ENCODE data around the gene RFLNA.

Gene RFLNA

DNA sequence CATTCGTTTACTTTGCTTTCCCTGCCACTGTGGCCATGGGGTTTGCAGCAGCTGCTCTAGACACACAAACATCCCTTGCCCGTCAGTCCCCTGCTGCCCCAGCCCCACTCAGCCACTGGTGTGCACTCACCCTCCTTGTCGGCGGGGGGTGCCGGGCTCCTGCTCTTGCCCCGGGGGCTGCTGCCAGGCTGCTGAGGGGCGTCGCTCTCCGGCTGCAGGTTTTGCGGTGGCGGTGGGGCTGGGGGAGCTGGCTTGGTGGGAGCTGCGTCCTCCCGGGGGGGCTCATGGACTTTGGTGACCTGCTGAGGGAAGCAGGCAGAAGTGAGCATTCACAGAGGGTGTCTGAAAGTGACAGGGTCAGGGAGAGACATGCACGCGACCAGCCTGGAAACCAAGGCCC, 67.1 kb downstream of the RFLNA start:
- Histone ChIP-seq H2AFZ (ENCODE audit: low read length) (no peak overlapping the region), H3K36me3 (ENCODE audit: insufficient read depth, low read length) (peaks cover 15% of the 10 kb centered on the region; the same call in 1 of the 2 replicates), H3K27me3 (ENCODE audit: insufficient read depth, low read length) (no peaks in the 10 kb centered on the region), H3K4me1 (ENCODE audit: insufficient read depth, low read length, severe bottlenecking) (no peaks in the 10 kb centered on the region), H3K4me3 (ENCODE audit: low read depth, low read length, poor library complexity, severe bottlenecking) (no peak overlapping the region), H3K79me2 (ENCODE audit: insufficient read depth, low read length) (no peaks in the 10 kb centered on the region), H3K9ac (ENCODE audit: low read length) (no peak overlapping the region), H3K9me3 (ENCODE audit: low read length) (no peaks in the 10 kb centered on the region), H3F3A (ENCODE audit: insufficient read depth, low read length) (no peaks in the 10 kb centered on the region), H3K4me2 (ENCODE audit: low read length) (no peak overlapping the region), H3K27ac (ENCODE audit: low read depth, low read length, poor library complexity, severe bottlenecking) (no peak overlapping the region), H3K9me2 (ENCODE audit: low read depth, low read length) (no peaks in the 10 kb centered on the region), H4K20me1 (ENCODE audit: insufficient read depth, low read length) (no peaks in the 10 kb centered on the region)
- TF ChIP-seq, protein P1, sequence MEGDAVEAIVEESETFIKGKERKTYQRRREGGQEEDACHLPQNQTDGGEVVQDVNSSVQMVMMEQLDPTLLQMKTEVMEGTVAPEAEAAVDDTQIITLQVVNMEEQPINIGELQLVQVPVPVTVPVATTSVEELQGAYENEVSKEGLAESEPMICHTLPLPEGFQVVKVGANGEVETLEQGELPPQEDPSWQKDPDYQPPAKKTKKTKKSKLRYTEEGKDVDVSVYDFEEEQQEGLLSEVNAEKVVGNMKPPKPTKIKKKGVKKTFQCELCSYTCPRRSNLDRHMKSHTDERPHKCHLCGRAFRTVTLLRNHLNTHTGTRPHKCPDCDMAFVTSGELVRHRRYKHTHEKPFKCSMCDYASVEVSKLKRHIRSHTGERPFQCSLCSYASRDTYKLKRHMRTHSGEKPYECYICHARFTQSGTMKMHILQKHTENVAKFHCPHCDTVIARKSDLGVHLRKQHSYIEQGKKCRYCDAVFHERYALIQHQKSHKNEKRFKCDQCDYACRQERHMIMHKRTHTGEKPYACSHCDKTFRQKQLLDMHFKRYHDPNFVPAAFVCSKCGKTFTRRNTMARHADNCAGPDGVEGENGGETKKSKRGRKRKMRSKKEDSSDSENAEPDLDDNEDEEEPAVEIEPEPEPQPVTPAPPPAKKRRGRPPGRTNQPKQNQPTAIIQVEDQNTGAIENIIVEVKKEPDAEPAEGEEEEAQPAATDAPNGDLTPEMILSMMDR (IDR thresholded peaks at IDR 0.05; ENCODE audit: low read length), result no peak
- TF ChIP-seq EZH2 (IDR thresholded peaks at IDR 0.05; ENCODE audit: borderline replicate concordance, low read length), result no peak

DNA sequence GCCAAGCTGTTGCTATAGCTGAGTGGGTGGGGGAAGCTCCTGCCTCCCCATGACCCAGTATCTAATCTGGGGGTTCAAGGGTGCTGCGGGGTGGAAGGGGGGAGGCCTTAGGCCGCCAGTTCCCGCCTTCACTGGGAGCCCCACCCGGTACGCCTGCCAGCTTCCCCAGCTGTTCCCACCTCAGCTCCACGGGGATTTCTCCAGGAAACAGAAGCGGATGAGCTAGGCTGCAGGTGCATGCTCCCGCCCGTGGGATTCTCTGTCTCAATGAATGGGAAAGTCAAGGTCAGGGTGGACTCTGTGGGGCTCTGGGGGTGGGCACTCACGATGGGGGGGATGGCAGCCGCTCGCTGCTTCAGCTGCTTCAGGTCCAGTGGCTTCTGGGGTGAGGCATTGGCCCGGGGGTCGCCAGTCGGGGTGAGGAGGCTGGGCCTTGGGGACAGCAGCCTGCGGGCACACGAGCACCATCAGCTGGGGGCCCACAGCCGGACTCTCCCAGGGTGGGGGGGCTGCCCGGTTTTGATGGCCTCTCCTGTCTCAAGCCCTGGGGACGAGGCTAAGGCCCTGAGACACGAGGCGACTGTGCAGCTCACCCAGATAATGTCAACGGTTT, 68.6 kb downstream of the RFLNA start:
- no peak overlapping the region for H3K4me3 ChIP-seq (ENCODE audit: low read depth, low read length, poor library complexity, severe bottlenecking)
- no peaks in the 10 kb centered on the region for H4K20me1 ChIP-seq (ENCODE audit: insufficient read depth, low read length)
- 0 out of 2 replicates have a peak, but pooled peaks cover 5% of the 10 kb centered on the region for H3K36me3 ChIP-seq (ENCODE audit: insufficient read depth, low read length)
- H3K9me3 ChIP-seq (ENCODE audit: low read length), result no peaks in the 10 kb centered on the region
- no peaks in the 10 kb centered on the region for H3K79me2 ChIP-seq (ENCODE audit: insufficient read depth, low read length)
- no peaks in the 10 kb centered on the region for H3K27me3 ChIP-seq (ENCODE audit: insufficient read depth, low read length)
- no peak overlapping the region for H3K4me2 ChIP-seq (ENCODE audit: low read length)
- no peaks in the 10 kb centered on the region for H3F3A ChIP-seq (ENCODE audit: insufficient read depth, low read length)
- H3K9me2 ChIP-seq (ENCODE audit: low read depth, low read length), result no peaks in the 10 kb centered on the region
- H3K27ac ChIP-seq (ENCODE audit: low read depth, low read length, poor library complexity, severe bottlenecking), result no peak overlapping the region
- no peak overlapping the region for H2AFZ ChIP-seq (ENCODE audit: low read length)
- no peak overlapping the region for H3K9ac ChIP-seq (ENCODE audit: low read length)
- TF ChIP-seq, protein P1 (IDR thresholded peaks at IDR 0.05; ENCODE audit: low read length), result no peak
- TF ChIP-seq EZH2 (IDR thresholded peaks at IDR 0.05; ENCODE audit: borderline replicate concordance, low read length), result no peak
- no peaks in the 10 kb centered on the region for H3K4me1 ChIP-seq (ENCODE audit: insufficient read depth, low read length, severe bottlenecking)

DNA sequence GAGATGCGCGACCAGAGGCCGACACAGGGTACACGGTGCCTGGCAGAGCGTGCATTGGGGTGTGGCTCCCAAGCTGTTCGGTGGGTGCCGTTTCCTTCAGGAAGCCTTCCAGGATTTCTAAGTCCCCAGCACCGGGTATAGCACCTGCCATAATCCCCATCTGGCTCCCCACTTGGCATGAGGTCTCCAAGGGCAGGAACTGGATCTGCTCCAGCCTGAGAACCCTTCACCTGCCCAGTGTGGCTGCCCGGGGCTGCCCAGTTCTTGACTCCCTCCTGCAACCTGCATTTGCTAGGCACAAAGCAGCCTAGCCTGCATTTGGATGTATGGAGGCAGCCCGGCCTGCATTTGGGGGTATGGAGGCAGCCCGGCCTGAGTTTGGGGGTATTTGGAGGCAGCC, 69.7 kb downstream of the RFLNA start:
- no peaks in the 10 kb centered on the region for H3F3A ChIP-seq (ENCODE audit: insufficient read depth, low read length)
- H3K4me2 ChIP-seq (ENCODE audit: low read length), result no peak overlapping the region
- no peak overlapping the region for H2AFZ ChIP-seq (ENCODE audit: low read length)
- H3K9me2 ChIP-seq (ENCODE audit: low read depth, low read length), result no peaks in the 10 kb centered on the region
- no peaks in the 10 kb centered on the region for H3K9me3 ChIP-seq (ENCODE audit: low read length)
- TF ChIP-seq, protein P1 (IDR thresholded peaks at IDR 0.05; ENCODE audit: low read length), result no peak
- no peak overlapping the region for H3K9ac ChIP-seq (ENCODE audit: low read length)
- no peaks in the 10 kb centered on the region for H3K79me2 ChIP-seq (ENCODE audit: insufficient read depth, low read length)
- H3K27me3 ChIP-seq (ENCODE audit: insufficient read depth, low read length), result no peaks in the 10 kb centered on the region
- H3K27ac ChIP-seq (ENCODE audit: low read depth, low read length, poor library complexity, severe bottlenecking), result no peak overlapping the region
- H3K4me3 ChIP-seq (ENCODE audit: low read depth, low read length, poor library complexity, severe bottlenecking), result no peak overlapping the region
- no peaks in the 10 kb centered on the region for H4K20me1 ChIP-seq (ENCODE audit: insufficient read depth, low read length)
- H3K36me3 ChIP-seq (ENCODE audit: insufficient read depth, low read length), result 0 out of 2 replicates have a peak, but pooled peaks cover 3% of the 10 kb centered on the region
- no peaks in the 10 kb centered on the region for H3K4me1 ChIP-seq (ENCODE audit: insufficient read depth, low read length, severe bottlenecking)
